ENCODE results near the gene ENPP1. TPM values are rescaled to one million over a fixed set of nuclear protein-coding genes. Genes with fewer than 3 reads are reported as not detected.
A peak's percentile ranks its signal among the peaks of the same experiment; 100 is the strongest.

The ENPP1 gene
- total RNA-seq, 2 experiments from 2014 or later: 0.34 TPM; not detected in 1

DNA sequence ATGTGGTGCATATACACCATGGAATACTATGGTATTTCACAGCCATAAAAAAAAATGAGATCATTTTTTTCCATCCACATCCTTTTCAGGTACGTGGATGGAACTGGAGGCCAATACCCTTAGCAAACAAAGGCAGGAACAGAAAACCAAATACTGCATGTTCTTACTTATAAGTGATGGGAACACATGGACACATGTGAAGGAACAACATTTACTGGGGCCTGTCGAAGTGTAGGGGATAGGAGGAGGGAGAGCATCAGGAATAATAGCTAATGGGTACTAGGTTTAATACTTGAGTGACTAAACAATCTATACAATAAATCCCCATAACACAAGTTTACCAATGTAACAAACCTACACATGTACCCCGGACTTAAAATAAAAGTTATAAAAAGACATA, 112.8 kb downstream of the ENPP1 start:
- no peak overlapping the region for H3K27ac ChIP-seq (ENCODE audit: low read depth, low read length, poor library complexity, severe bottlenecking)
- peaks cover 27% of the 10 kb centered on the region for H3K9me3 ChIP-seq (ENCODE audit: low read length)
- peaks cover 3% of the 10 kb centered on the region; the same call in 1 of the 2 replicates for H3K36me3 ChIP-seq (ENCODE audit: insufficient read depth, low read length)
- no peak overlapping the region for H3K4me2 ChIP-seq (ENCODE audit: low read length)
- H2AFZ ChIP-seq (ENCODE audit: low read length): no peak overlapping the region
- peaks cover 25% of the 10 kb centered on the region for H3K4me1 ChIP-seq (ENCODE audit: insufficient read depth, low read length, poor library complexity, severe bottlenecking)
- TF ChIP-seq EZH2phosphoT487 (IDR thresholded peaks at IDR 0.05; ENCODE audit: borderline replicate concordance, low read depth, low read length): no peak
- TF ChIP-seq, protein P1, sequence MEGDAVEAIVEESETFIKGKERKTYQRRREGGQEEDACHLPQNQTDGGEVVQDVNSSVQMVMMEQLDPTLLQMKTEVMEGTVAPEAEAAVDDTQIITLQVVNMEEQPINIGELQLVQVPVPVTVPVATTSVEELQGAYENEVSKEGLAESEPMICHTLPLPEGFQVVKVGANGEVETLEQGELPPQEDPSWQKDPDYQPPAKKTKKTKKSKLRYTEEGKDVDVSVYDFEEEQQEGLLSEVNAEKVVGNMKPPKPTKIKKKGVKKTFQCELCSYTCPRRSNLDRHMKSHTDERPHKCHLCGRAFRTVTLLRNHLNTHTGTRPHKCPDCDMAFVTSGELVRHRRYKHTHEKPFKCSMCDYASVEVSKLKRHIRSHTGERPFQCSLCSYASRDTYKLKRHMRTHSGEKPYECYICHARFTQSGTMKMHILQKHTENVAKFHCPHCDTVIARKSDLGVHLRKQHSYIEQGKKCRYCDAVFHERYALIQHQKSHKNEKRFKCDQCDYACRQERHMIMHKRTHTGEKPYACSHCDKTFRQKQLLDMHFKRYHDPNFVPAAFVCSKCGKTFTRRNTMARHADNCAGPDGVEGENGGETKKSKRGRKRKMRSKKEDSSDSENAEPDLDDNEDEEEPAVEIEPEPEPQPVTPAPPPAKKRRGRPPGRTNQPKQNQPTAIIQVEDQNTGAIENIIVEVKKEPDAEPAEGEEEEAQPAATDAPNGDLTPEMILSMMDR (conservative IDR thresholded peaks at IDR 0.05; ENCODE audit: low read length): no peak
- no peaks in the 10 kb centered on the region for H3K9me2 ChIP-seq (ENCODE audit: insufficient read depth, low read length)
- no peaks in the 10 kb centered on the region for H4K20me1 ChIP-seq (ENCODE audit: insufficient read depth, low read length)
- ChIA-PET POLR2A (interaction anchor here (0.7 kb wide), 1 partner anchor 60 kb away, joined by 3 read pairs; no protein-coding TSS in a partner anchor), CTCF (ENCODE audit: unreplicated experiment) (no interaction called here)
- intact Hi-C loops (cut with micrococcal nuclease; ENCODE audit: unreplicated experiment): loop anchor here (5.0 kb wide), 1 partner anchor 357 kb away; no protein-coding TSS in a partner anchor
- no TSS peak for BruUV-seq (replicated peaks)
- no peak for DNase-seq (ENCODE audit: low spot score)
- no peaks in the 10 kb centered on the region for H3K79me2 ChIP-seq (ENCODE audit: insufficient read depth, low read depth, low read length)
- H3K4me3 ChIP-seq (ENCODE audit: low read depth, low read length, poor library complexity, severe bottlenecking): no peak overlapping the region

DNA sequence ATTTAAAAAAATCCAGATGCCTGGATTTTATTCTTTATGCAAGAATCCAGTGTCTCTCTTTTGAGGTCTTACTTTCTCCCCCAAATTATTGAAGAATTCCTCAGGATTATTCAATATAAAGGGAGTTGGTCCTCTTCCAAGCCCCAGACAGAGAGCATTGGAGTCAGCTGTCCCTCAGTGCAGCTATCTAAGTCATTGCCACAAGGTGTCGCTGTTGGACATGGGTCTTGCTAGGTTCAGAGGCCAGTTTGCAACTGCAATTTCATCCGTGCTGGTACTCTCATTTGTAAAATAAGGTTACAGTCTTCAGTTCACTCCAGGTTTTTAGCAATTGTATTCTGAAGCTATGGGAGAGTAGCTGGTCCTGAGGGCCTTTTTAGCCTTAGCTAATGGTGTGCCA, 115.5 kb downstream of the ENPP1 start:
- intact Hi-C loops (cut with micrococcal nuclease; ENCODE audit: unreplicated experiment): loop anchor here (2.0 to 5.0 kb wide), 3 partner anchors 237 to 354 kb away; no protein-coding TSS in a partner anchor
- ChIA-PET POLR2A (interaction anchor here (0.7 to 1.3 kb wide), 4 partner anchors 14 to 747 kb away, joined by 3 to 5 read pairs (median 4); no protein-coding TSS in a partner anchor), CTCF (ENCODE audit: unreplicated experiment) (interaction anchor here (1.2 to 2.2 kb wide), 4 partner anchors 8 to 342 kb away, joined by 3 to 7 read pairs (median 3); no protein-coding TSS in a partner anchor)

More for the DNA sequence above, 115.5 kb downstream of the ENPP1 start:
- TF ChIP-seq EZH2phosphoT487 (IDR thresholded peaks at IDR 0.05; ENCODE audit: borderline replicate concordance, low read depth, low read length): no peak
- TF ChIP-seq, protein P1 (conservative IDR thresholded peaks at IDR 0.05; ENCODE audit: low read length): peak; percentile 95
- no peaks in the 10 kb centered on the region for H3K9me2 ChIP-seq (ENCODE audit: insufficient read depth, low read length)
- H3K27ac ChIP-seq (ENCODE audit: low read depth, low read length, poor library complexity, severe bottlenecking): no peak overlapping the region
- no peak overlapping the region for H3K4me3 ChIP-seq (ENCODE audit: low read depth, low read length, poor library complexity, severe bottlenecking)
- no TSS peak for BruUV-seq (replicated peaks)
- H3K9me3 ChIP-seq (ENCODE audit: low read length): peaks cover 21% of the 10 kb centered on the region
- H3K79me2 ChIP-seq (ENCODE audit: insufficient read depth, low read depth, low read length): no peaks in the 10 kb centered on the region
- H3K4me2 ChIP-seq (ENCODE audit: low read length): no peak overlapping the region
- no peak overlapping the region for H2AFZ ChIP-seq (ENCODE audit: low read length)
- DNase-seq (ENCODE audit: low spot score): peak; percentile 84
- no peaks in the 10 kb centered on the region for H3K36me3 ChIP-seq (ENCODE audit: insufficient read depth, low read length)
- H4K20me1 ChIP-seq (ENCODE audit: insufficient read depth, low read length): no peaks in the 10 kb centered on the region
- peaks cover 7% of the 10 kb centered on the region for H3K4me1 ChIP-seq (ENCODE audit: insufficient read depth, low read length, poor library complexity, severe bottlenecking)

Measured in OCI-LY7 (cell line).